D721Med (cell line): Measurements from ENCODE around the gene IVL.

ENCODE experiments used
- DNase-seq: peaks from one replicate; pipeline ENCODE4 v3.0.0; 2011; ENCODE audit warnings: low spot score; ENCODE audit not compliant: insufficient read length
- FAIRE-seq: peaks from 2 replicates; lab custom pipeline; 2011; peaks lifted over from hg19 to GRCh38; lab: Jason Lieb, UNC
- TF ChIP-seq, protein P1 (sequence below): IDR thresholded peaks from 2 replicates; pipeline ENCODE4 v1.5.1; 2012; ENCODE audit warnings: mild to moderate bottlenecking, control low read depth; ENCODE audit not compliant: insufficient read depth; ENCODE audit errors: missing control alignments

The IVL gene

GRCh38 chr1:152959801-152960451, 51.6 kb downstream of the IVL start:
- DNase-seq: no peak
- TF ChIP-seq, protein P1, sequence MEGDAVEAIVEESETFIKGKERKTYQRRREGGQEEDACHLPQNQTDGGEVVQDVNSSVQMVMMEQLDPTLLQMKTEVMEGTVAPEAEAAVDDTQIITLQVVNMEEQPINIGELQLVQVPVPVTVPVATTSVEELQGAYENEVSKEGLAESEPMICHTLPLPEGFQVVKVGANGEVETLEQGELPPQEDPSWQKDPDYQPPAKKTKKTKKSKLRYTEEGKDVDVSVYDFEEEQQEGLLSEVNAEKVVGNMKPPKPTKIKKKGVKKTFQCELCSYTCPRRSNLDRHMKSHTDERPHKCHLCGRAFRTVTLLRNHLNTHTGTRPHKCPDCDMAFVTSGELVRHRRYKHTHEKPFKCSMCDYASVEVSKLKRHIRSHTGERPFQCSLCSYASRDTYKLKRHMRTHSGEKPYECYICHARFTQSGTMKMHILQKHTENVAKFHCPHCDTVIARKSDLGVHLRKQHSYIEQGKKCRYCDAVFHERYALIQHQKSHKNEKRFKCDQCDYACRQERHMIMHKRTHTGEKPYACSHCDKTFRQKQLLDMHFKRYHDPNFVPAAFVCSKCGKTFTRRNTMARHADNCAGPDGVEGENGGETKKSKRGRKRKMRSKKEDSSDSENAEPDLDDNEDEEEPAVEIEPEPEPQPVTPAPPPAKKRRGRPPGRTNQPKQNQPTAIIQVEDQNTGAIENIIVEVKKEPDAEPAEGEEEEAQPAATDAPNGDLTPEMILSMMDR: no peak
- FAIRE-seq: no peak

DNA sequence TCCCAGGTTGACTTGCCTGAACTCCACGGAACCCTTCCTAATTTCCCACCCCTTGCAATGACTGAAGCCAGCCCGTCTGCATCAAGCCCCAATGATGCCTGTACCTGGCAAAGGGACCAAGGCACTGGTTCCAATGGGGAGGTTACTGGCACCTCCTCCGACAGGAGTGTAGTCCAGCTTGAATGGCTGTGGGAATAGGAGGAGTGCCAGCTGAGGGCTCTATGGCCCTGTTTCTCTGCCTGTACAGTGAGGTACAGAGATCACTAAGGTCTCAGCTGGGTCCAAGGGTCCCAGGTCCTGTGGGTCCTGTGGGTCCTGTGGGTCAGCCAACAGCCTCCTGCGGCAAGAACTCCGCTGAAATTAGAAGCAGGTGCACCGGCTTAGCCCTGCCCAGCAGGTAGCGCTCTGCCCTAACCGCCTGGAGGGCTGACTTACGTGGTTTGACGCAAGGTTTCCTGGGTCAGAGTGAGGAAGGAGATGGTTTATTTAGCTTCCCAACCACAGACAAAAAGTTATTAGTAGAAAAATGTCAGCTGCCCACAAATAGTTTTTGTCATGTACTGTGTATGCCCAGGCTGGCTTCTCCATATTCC, 52.2 kb downstream of the IVL start:
- TF ChIP-seq, protein P1: no peak
- no peak for DNase-seq
- no peak for FAIRE-seq
